Osteoblast (primary cell): ENCODE data around the gene ACVR1. TPM values are rescaled to one million over a fixed set of nuclear protein-coding genes. Genes with fewer than 3 reads are reported as not detected.

ENCODE experiments used
- DNase-seq: peaks from one replicate; pipeline ENCODE4 v3.0.0; 2011; ENCODE audit warnings: low spot score, mixed read lengths; ENCODE audit not compliant: insufficient read length; ENCODE audit errors: missing footprints
- H2AFZ ChIP-seq: 2 replicates; pipeline ENCODE4 v1.6.0; 2011; ENCODE audit warnings: mild to moderate bottlenecking, low read length
- H3K27ac ChIP-seq: 2 replicates; pipeline ENCODE4 v1.5.1; 2011; ENCODE audit warnings: mild to moderate bottlenecking, low read depth, low read length, moderate library complexity
- H3K27me3 ChIP-seq: 2 replicates; pipeline ENCODE4 v1.6.0; 2012; ENCODE audit warnings: mild to moderate bottlenecking, control low read depth, inconsistent platforms, low read length, moderate library complexity; ENCODE audit not compliant: insufficient read depth
- H3K36me3 ChIP-seq: 2 replicates; pipeline ENCODE4 v1.5.1; 2011; ENCODE audit warnings: mild to moderate bottlenecking, low read length, control low read depth, moderate library complexity; ENCODE audit not compliant: insufficient read depth
- H3K4me1 ChIP-seq: 2 replicates; pipeline ENCODE4 v1.5.1; 2011; ENCODE audit warnings: mild to moderate bottlenecking, low read length, control low read depth, moderate library complexity; ENCODE audit not compliant: insufficient read depth
- H3K4me2 ChIP-seq: 2 replicates; pipeline ENCODE4 v1.6.0; 2011; ENCODE audit warnings: mild to moderate bottlenecking, low read length; ENCODE audit not compliant: insufficient read depth
- H3K4me3 ChIP-seq: fragments of 200-600 bp; sonication (generic); 3 replicates; pipeline ENCODE4 v1.5.1; 2012; ENCODE audit warnings: mild to moderate bottlenecking, low read length, inconsistent platforms; ENCODE audit not compliant: insufficient read depth
- H3K79me2 ChIP-seq: 2 replicates; pipeline ENCODE4 v1.6.0; 2012; ENCODE audit warnings: mild to moderate bottlenecking, low read length, control low read depth, inconsistent platforms; ENCODE audit not compliant: insufficient read depth
- H3K9me3 ChIP-seq: 2 replicates; pipeline ENCODE4 v1.5.1; 2011; ENCODE audit warnings: low read depth, low read length, control low read depth
- H4K20me1 ChIP-seq: 2 replicates; pipeline ENCODE4 v1.6.0; 2012; ENCODE audit warnings: mild to moderate bottlenecking, low read length, control low read depth; ENCODE audit not compliant: insufficient read depth
- CTCF ChIP-seq: IDR thresholded peaks from 2 replicates; pipeline ENCODE4 v1.5.1; 2011; ENCODE audit warnings: mild to moderate bottlenecking, low read depth, low read length, moderate library complexity; ENCODE audit errors: extremely low read depth
- total RNA-seq: library from RNA; depleted of rRNA; stranded (reverse); fragments of >200 nt; gene quantifications from 2 replicates; pipeline ENCODE4 v1.2.3, GENCODE V29; 2012

ACVR1 gene
- total RNA-seq, 1 donor: 52.5 TPM

GRCh38 chr2:157783245-157783644, 92.9 kb downstream of the ACVR1 start:
- no peak overlapping the region for H3K4me3 ChIP-seq
- peaks cover 12% of the 10 kb centered on the region for H3K36me3 ChIP-seq
- H3K4me2 ChIP-seq: no peak overlapping the region
- no peaks in the 10 kb centered on the region for H3K27me3 ChIP-seq
- no peak overlapping the region for H2AFZ ChIP-seq
- peaks cover 31% of the 10 kb centered on the region for H3K4me1 ChIP-seq
- TF ChIP-seq CTCF: no peak
- H3K9me3 ChIP-seq: no peaks in the 10 kb centered on the region
- no peak for DNase-seq
- peaks cover 45% of the 10 kb centered on the region for H3K79me2 ChIP-seq
- peaks cover 54% of the 10 kb centered on the region for H4K20me1 ChIP-seq
- H3K27ac ChIP-seq: no peak overlapping the region

GRCh38 chr2:157782057-157782845, 93.9 kb downstream of the ACVR1 start:
- no peaks in the 10 kb centered on the region for H3K9me3 ChIP-seq
- peak; percentile 53 for TF ChIP-seq CTCF
- no peak overlapping the region for H3K27ac ChIP-seq
- H3K4me3 ChIP-seq: no peak overlapping the region
- no peak for DNase-seq
- H3K4me2 ChIP-seq: no peak overlapping the region
- H2AFZ ChIP-seq: no peak overlapping the region
- H3K36me3 ChIP-seq: peaks cover 14% of the 10 kb centered on the region
- peaks cover 31% of the 10 kb centered on the region for H3K4me1 ChIP-seq
- peaks cover 37% of the 10 kb centered on the region for H3K79me2 ChIP-seq
- H4K20me1 ChIP-seq: peaks cover 54% of the 10 kb centered on the region
- H3K27me3 ChIP-seq: no peaks in the 10 kb centered on the region

- Histone ChIP-seq H3K36me3 (peaks cover 24% of the 10 kb centered on the region), H3K9me3 (no peaks in the 10 kb centered on the region), H3K4me1 (peaks cover 16% of the 10 kb centered on the region), H2AFZ (no peak overlapping the region), H3K27me3 (no peaks in the 10 kb centered on the region), H3K27ac (no peak overlapping the region), H3K79me2 (peaks cover 22% of the 10 kb centered on the region), H4K20me1 (peaks cover 40% of the 10 kb centered on the region), H3K4me3 (no peak overlapping the region), H3K4me2 (no peak overlapping the region)
- no peak for DNase-seq
- TF ChIP-seq CTCF: no peak
Observed at GRCh38 chr2:157780211-157780610, 95.9 kb downstream of the ACVR1 start.

- Histone ChIP-seq H2AFZ (no peak overlapping the region), H4K20me1 (peaks cover 36% of the 10 kb centered on the region), H3K4me3 (no peak overlapping the region), H3K27me3 (no peaks in the 10 kb centered on the region), H3K27ac (no peak overlapping the region), H3K9me3 (no peaks in the 10 kb centered on the region), H3K4me2 (no peak overlapping the region), H3K79me2 (peaks cover 20% of the 10 kb centered on the region), H3K36me3 (peaks cover 29% of the 10 kb centered on the region), H3K4me1 (peaks cover 12% of the 10 kb centered on the region)
- no peak for TF ChIP-seq CTCF
- DNase-seq: no peak
Observed at GRCh38 chr2:157779794-157780193, 96.3 kb downstream of the ACVR1 start.
